Activated CD4-positive, alpha-beta T cell treated with anti-CD3 and anti-CD28 coated beads, Interleukin-2, Interleukin-6, amounts not matched to agents 100 ng/mL and 50 ng/mL, durations not matched to agents 16 hours and 8 hours (primary cell): ENCODE measurements around the gene MAPRE2.
"Not testable (repeated sequence)": the region's sequence is repeated elsewhere in the genome, so short reads cannot be mapped to it uniquely, and the experiment has no call there.

Experiments used
- DNase-seq: peaks from one replicate; pipeline ENCODE4 v3.0.0-alpha.2; 2020

MAPRE2 gene

GRCh38 chr18:35095983-35096676 is 54.9 kb downstream of the MAPRE2 start:
- DNase-seq: no peak

DNA sequence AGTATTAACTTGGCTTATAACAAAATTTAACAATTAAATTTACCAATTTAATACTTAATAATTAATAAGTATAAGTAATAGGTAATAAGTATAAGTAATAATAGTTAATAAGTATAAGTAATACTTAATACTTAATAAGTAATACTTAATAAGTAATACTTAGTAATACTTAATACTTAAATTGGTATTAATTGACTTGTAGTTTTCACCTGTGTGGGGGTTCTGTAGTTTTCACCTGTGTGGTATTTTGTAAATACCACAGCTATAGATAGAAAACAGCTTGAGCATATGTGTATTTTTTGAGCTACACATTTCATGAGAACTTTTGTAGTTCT is 55.4 kb downstream of the MAPRE2 start:
- DNase-seq: no peak

- no peak for DNase-seq
Observed at GRCh38 chr18:35097195-35097594, 56.0 kb downstream of the MAPRE2 start.

DNA sequence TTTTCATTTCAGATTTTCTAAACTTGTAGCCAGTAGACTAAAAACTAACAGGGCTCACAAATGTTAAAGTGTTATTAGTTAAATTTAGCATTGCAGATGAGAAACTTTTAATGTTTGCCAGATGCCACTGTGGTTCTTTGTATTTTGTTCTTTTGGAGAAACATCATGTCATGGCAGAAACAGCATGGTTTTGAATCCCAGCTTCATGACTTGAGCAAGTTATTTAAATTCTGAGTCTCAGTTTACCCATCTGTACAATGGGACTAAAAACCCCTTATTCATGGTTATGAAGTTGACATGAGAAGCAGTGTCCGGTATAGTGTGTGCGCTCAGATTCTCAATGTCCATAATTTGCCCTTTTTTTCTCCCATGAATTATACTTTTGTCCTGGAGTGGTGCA is 56.5 kb downstream of the MAPRE2 start:
- DNase-seq: no peak

- no peak for DNase-seq
Observed at GRCh38 chr18:35099911-35100310, 58.7 kb downstream of the MAPRE2 start.

DNA sequence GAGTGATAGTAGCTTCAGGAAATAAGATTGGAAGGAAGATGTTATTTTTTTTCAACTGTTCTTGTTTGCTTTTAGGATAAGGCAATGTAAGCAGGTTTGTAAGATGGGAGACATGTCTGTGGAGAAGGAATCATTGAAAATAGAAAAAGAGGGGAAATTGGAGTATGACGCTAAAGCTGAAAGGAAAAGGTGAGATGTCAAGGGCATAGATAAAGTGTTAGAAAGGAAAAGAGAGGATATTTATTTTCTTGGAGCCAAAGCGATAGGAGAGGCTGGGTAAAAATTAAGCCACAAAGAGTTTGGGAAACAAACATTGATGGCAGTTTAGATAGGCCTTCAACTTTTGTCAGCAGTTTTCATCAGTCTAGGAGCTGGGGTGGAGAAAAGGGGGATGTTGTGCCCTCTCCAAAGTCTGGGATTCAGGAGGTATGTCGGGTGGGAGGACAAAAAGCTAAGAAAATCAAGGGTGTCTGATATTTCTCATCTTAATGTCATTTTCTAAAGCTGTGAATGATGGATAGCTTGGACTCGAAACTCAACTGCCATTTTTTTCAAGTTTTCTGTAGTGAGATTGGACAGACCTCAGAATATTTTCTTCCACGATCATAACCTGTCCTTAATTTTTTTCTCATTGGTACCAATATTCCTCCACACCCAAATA is 63.3 kb downstream of the MAPRE2 start:
- DNase-seq: no peak

DNA sequence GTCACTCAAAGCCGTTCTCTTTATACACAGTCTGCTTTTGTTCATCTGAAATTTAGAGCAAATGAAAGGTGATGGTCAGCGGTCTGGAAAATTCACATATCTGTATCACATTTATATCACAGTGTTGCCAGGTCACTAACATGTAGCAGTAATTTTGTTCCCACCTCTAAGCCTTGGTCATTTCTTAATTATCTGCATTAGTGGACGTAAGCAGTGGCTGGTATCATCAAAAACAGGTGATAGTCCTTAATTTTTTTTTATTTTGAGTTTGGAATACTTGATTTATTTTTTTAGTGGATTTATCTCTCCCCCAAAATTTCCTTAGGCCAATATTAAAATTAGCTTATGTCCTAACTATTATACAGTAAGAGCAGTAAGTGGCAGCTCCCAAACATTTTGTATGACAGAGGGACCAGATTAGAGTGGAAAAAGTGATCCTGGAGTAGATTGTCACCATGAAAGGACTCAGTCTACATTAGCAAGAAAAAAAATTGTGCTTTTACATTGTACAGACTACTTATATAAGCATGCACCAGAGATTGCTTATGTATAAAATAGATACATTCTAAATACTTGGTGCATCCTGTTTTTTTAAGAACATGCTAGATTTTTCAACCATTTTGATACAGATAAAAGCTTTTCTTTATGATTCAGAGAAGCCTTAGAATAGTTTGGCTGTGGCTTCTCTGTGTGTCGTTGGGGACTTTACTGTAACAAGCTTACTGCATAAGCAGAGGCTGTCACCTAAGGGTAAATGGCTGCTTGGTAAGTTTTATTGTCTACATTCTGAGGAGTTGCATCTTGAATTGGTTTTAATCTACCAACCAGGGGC is 65.0 kb downstream of the MAPRE2 start:
- no peak for DNase-seq

- no peak for DNase-seq
Observed at GRCh38 chr18:35106845-35107148, 65.6 kb downstream of the MAPRE2 start.

GRCh38 chr18:35107216-35107615 is 66.0 kb downstream of the MAPRE2 start:
- no peak for DNase-seq

GRCh38 chr18:35108088-35108487 is 66.9 kb downstream of the MAPRE2 start:
- DNase-seq: not testable (repeated sequence)

DNA sequence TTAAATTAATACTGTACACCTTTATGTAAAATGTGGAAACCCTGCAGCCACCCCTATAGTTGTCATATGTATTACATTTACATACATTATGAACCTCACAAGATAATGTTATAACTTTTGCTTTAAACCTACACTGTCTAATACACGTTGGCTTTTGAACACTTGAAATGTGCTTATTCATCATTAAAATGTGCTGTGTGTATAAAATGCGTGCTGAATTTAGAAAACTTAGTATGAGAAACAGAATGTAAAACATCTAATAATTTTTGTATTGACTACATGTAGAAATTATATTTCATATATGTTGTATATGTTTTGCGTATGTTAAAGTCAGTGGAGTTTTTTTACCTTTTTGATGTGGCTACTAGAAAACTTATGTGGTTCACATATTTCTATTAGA is 68.8 kb downstream of the MAPRE2 start:
- DNase-seq: no peak

- no peak for DNase-seq
Observed at GRCh38 chr18:35110554-35111485, 69.6 kb downstream of the MAPRE2 start.

DNA sequence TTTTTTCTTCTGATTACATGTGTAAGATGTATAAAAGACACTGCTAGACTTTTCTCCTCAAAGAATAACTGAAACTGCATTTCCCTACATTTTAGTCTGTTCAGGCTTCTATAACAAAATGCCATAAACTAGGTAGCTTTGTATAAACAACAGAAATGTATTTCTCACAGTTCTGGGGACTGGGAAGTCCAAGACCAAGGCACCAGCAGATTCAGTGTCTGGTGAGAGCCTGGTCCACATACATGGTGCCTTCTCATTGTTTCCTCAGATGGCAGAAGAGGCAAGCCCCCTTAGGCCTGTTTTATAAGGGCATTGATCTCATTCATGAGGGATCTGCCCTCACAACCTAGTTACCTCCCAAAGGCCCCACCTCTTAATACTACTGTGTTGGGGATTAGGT is 71.5 kb downstream of the MAPRE2 start:
- no peak for DNase-seq

- DNase-seq: no peak
Observed at GRCh38 chr18:35114305-35114704, 73.1 kb downstream of the MAPRE2 start.

DNA sequence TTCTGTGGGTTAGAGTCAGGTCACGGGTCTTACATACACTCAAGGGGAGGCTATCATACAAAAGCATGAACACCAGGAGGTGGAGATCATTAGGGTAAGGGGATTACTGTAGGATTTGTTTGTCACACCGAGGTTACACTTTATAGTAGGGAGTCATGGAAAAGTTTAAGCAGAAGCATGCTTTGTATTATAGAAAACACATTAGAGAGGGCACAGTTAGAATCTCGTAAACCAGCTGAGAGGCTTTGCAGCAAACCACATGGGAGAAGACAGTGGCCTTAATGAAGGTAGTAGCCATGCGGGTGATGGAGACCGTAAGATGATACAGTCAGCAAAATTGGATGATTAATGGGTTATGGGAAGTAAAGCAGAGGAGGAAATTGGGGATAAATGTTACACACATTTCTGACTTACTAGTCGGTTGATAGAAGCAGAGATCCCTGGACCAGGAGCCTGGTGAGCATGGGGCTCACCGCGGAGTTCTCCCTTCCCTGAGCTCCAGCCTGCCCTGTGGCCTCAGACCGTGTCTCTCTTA is 75.6 kb downstream of the MAPRE2 start:
- no peak for DNase-seq

- DNase-seq: no peak
Observed at GRCh38 chr18:35117372-35117771, 76.2 kb downstream of the MAPRE2 start.

DNA sequence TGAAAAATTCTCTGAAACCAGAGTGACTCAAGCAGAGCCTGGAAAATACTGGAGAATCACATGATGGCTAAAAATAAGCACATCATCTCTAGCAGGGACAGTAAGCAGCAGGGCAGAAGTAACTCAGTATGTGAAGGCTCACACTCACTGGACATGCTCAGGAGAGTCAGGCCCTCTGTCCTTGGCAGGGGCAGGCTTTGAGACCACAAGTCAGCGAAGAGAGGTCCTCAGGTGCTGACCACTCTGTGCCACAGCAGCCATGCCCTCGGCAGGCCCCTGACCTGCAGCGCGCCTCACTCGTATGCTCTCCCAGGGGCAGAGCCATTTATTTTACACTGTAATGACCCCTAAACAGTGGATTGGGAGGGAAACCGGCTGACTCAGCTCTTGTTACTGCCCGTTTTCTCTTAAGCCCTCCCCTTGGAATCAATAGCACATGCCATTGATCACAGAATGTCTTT is 76.8 kb downstream of the MAPRE2 start:
- DNase-seq: no peak

GRCh38 chr18:35118641-35119040 is 77.4 kb downstream of the MAPRE2 start:
- DNase-seq: no peak

- DNase-seq: no peak
Observed at GRCh38 chr18:35121038-35121437, 79.8 kb downstream of the MAPRE2 start.

DNA sequence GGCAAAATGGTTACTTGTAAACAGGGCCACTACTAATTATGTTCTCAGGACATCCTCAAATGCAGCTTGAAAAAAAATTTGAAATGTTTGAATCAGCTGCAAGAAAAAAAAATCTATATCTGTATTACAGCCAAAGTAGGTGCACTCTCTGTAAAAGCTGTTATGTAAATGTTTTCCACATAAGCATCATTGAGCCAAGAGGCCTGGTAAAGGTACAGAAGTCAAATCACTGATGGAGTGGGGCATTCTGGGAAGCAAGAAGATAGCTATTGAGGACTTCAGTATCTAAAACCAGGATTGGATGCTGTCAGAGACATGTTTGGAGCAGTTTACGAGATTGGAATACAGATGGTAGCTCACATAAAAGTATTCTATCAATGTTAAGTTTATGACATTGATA is 80.3 kb downstream of the MAPRE2 start:
- DNase-seq: no peak

DNA sequence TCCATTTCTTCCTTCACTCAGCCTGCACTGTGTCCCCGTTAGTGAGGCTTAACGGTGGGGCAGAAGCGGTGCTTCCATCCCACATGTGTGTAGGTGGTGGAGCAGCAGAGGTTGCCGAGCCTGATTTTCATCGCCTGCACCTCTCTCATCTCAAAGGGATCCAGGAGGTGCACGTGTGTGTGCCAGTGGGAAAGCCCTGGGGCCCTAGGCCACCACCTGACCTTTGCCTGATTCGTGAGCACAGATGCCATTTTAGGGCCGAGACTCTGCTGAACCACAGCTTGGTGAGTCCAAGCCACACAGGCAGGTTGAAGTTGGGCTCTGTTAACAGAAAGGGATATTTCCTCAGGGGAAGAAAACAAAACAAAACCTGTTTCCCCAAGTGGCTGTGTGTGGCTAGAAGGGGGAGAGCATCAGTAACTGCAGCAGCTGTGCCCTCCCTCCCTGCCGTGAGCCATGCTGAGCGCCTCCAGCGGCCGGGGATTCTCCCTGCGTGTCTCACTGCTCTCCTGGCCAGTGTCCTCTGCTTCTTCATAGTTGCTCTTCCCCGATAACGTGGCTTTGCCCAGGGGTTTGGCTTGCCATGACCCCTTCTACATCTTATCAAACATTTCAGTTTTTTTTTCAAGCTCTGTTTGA is 81.5 kb downstream of the MAPRE2 start:
- peak; percentile 13 for DNase-seq

GRCh38 chr18:35123811-35124210 is 82.6 kb downstream of the MAPRE2 start:
- no peak for DNase-seq
